AG09319 (cell line): ENCODE data around the gene PTPRJ.
"Not testable (repeated sequence)": the region's sequence is repeated elsewhere in the genome, so short reads cannot be mapped to it uniquely, and the experiment has no call there.

Source experiments
- DNase-seq: peaks from one replicate; pipeline ENCODE4 v3.0.0-alpha.2; 2010; ENCODE audit warnings: low read depth; ENCODE audit errors: extremely low read depth
- CTCF ChIP-seq: IDR thresholded peaks from 2 replicates; pipeline ENCODE4 v1.5.1; 2011; ENCODE audit warnings: low read depth, mild to moderate bottlenecking, inconsistent platforms, low read length, moderate library complexity

PTPRJ gene

GRCh38 chr11:48020092-48020755 lies 39.9 kb downstream of the PTPRJ start:
- TF ChIP-seq CTCF: no peak
- no peak for DNase-seq

GRCh38 chr11:48021201-48021820 lies 41.0 kb downstream of the PTPRJ start:
- not testable (repeated sequence) for DNase-seq

- DNase-seq: no peak
- TF ChIP-seq CTCF: no peak
These were observed 42.1 kb downstream of the PTPRJ start for GRCh38 chr11:48022445-48022844.

- DNase-seq: not testable (repeated sequence)
These were observed 43.2 kb downstream of the PTPRJ start for GRCh38 chr11:48023608-48024007.

GRCh38 chr11:48024635-48025071 lies 44.3 kb downstream of the PTPRJ start:
- TF ChIP-seq CTCF: no peak
- DNase-seq: no peak

GRCh38 chr11:48025293-48025983 lies 45.1 kb downstream of the PTPRJ start:
- no peak for DNase-seq
- no peak for TF ChIP-seq CTCF

GRCh38 chr11:48025984-48026340 lies 45.6 kb downstream of the PTPRJ start:
- DNase-seq: no peak
- no peak for TF ChIP-seq CTCF

GRCh38 chr11:48028914-48029680 lies 48.7 kb downstream of the PTPRJ start:
- TF ChIP-seq CTCF: no peak
- no peak for DNase-seq
